Measurements from ENCODE around the gene ALB.
"Not testable (repeated sequence)": the region's sequence is repeated elsewhere in the genome, so short reads cannot be mapped to it uniquely, and the experiment has no call there.

The ALB gene

GRCh38 chr4:73404042-73404441 lies at the start of gene ALB:
Gene ALB (plus strand): TSS chr4:73404287. CDS start chr4:73404328, 41 bp downstream.
- TF ChIP-seq ZNF274 (IDR thresholded peaks at IDR 0.05; ENCODE audit: low read depth, low read length), result no peak
- H3K4me3 ChIP-seq (ENCODE audit: low read length), result no peak within 1 kb of the TSS

- H3K4me3 ChIP-seq (ENCODE audit: low read length), result not testable (repeated sequence)
Measured at GRCh38 chr4:73357174-73357573, 46.9 kb upstream of the ALB start.

DNA sequence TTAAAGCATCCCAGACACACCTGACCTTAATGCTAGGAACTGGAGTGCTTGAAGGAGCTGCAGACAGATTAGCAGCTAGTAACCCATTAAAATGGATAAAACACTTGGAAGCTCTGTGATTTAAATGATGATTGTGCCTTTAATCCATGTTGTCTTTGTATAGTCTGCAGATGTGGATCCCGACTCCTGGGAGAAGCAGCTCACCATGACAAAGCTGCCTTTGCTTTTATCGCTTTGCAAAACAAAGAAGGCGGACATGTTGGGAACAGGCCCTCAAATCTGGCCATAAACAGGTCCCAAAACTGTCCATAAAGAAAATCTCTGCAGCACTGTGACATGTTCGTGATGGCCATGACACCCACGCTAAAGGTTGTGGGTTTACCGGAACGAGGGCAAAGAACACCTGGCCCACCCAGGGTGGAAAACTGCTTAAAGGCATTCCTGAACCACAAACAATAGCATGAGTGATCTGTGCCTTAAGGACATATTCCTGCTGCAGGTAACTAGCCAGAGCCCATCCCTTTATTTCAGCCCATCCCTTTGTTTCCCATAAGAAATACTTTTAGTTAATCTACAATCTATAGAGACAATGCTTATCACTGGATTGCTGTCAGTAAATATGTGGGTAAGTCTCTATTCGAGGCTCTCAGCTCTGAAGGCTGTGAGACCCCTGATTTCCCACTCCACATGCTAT lies 34.4 kb upstream of the ALB start:
- not testable (repeated sequence) for H3K4me3 ChIP-seq (ENCODE audit: low read length)

- TF ChIP-seq ZNF274 (IDR thresholded peaks at IDR 0.05; ENCODE audit: low read depth, low read length), result no peak
- H3K4me3 ChIP-seq (ENCODE audit: low read length), result no peak overlapping the region
Measured at GRCh38 chr4:73375328-73375741, 28.8 kb upstream of the ALB start.

GRCh38 chr4:73376251-73376650 lies 27.8 kb upstream of the ALB start:
- no peak for TF ChIP-seq ZNF274 (IDR thresholded peaks at IDR 0.05; ENCODE audit: low read depth, low read length)
- H3K4me3 ChIP-seq (ENCODE audit: low read length), result no peak overlapping the region

DNA sequence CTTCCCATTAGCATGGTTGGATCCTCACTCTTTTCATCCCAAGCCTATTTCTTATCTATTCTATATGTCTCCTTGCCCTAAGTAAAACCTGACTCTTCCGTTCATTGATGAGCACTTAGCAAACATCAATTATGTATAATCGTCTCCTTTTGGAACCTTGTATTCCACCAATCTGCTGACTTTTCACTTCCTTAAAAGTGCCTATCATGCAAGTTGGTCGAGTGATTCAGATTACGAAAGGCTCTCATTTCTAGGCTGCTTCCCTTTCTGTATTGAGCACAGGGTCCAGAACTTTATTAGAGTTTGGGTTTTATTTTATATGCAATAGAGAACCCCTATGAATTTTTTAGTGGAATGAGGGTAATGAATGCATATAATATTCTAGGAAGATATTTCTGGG lies 27.1 kb upstream of the ALB start:
- TF ChIP-seq ZNF274 (IDR thresholded peaks at IDR 0.05; ENCODE audit: low read depth, low read length), result no peak
- no peak overlapping the region for H3K4me3 ChIP-seq (ENCODE audit: low read length)

DNA sequence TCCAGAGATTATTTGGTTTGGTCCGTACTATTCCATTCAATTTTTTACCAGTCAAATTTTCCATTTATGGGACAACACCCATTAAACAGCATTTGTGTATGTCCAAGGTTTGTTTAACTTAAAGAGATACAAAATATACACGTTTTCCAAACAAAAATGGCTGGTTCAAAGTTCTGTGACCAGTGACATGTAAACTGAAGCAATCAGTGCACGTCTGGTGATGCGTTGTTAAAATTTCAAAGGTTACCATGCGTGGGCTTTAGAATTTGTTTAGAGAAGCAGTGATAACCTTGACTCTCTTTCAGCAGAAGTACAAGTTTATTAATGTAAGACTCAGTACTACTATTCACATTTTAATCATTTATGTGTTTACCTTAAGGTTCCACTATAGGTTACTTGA lies 25.2 kb upstream of the ALB start:
- H3K4me3 ChIP-seq (ENCODE audit: low read length), result no peak overlapping the region
- no peak for TF ChIP-seq ZNF274 (IDR thresholded peaks at IDR 0.05; ENCODE audit: low read depth, low read length)

GRCh38 chr4:73379946-73380345 lies 24.1 kb upstream of the ALB start:
- TF ChIP-seq ZNF274 (IDR thresholded peaks at IDR 0.05; ENCODE audit: low read depth, low read length), result no peak
- no peak overlapping the region for H3K4me3 ChIP-seq (ENCODE audit: low read length)

GRCh38 chr4:73381214-73381613 lies 22.9 kb upstream of the ALB start:
- no peak overlapping the region for H3K4me3 ChIP-seq (ENCODE audit: low read length)
- TF ChIP-seq ZNF274 (IDR thresholded peaks at IDR 0.05; ENCODE audit: low read depth, low read length), result no peak

DNA sequence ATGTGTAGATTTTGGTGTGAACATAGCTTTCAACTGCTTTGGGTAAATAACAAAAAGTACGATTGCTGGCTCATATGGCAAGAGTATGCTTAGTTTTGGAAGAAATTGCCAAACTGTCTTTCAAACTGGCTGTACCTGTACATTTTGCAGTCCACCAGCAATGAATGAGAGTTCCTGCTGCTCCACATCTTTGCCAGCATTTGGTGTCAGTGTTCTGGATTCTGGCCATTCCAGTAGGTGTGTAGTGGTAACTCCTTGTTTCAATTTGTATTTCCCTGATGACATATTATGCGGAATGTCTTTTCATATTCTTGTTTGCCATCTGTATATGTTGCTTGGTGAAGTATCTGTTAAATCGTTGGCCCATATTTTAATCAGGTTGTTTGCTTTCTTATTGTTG lies 20.6 kb upstream of the ALB start:
- no peak for TF ChIP-seq ZNF274 (IDR thresholded peaks at IDR 0.05; ENCODE audit: low read depth, low read length)
- H3K4me3 ChIP-seq (ENCODE audit: low read length), result no peak overlapping the region

DNA sequence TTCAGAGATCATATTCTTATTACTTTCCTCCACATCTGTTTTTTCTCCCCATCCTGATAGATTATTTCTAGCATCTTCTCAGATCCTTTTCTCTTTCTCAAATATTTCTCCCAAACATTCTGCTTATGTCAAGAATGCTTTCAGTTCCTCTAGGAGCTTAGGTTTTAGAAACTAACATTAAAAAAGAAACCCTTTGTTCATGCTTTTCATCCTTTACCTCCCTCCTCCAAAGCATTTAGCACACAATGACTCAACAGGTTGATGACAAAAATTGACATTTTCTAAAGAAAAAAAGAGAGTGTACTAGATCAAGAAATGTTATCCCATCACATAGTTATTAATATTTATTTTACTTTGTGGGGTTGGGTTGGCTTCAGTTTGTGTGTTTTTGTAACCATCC lies 16.5 kb upstream of the ALB start:
- TF ChIP-seq ZNF274 (IDR thresholded peaks at IDR 0.05; ENCODE audit: low read depth, low read length), result no peak
- H3K4me3 ChIP-seq (ENCODE audit: low read length), result no peak overlapping the region

GRCh38 chr4:73388887-73389286 lies 15.2 kb upstream of the ALB start:
- H3K4me3 ChIP-seq (ENCODE audit: low read length), result no peak overlapping the region
- no peak for TF ChIP-seq ZNF274 (IDR thresholded peaks at IDR 0.05; ENCODE audit: low read depth, low read length)

GRCh38 chr4:73389663-73390062 lies 14.4 kb upstream of the ALB start:
- not testable (repeated sequence) for H3K4me3 ChIP-seq (ENCODE audit: low read length)

DNA sequence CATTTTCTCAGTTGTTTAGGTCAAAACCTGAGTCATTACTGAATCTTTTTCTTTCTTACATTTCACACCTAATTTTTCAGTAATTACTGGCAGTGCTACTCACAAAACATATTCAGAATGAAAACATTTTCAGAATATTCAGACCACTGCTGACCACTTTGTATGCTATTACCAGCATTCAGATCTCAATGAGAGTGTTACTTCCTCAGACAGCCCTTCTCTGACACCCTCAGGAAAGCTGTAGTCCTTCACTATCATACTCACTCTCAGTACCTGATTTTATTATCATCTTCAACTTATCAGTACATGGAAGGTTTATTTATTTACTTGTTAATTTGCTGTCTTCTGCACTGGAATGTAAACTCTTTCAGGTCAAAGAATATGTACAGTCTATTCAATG lies 12.3 kb upstream of the ALB start:
- no peak for TF ChIP-seq ZNF274 (IDR thresholded peaks at IDR 0.05; ENCODE audit: low read depth, low read length)
- H3K4me3 ChIP-seq (ENCODE audit: low read length), result no peak overlapping the region

GRCh38 chr4:73392936-73393335 lies 11.2 kb upstream of the ALB start:
- H3K4me3 ChIP-seq (ENCODE audit: low read length), result no peak overlapping the region
- no peak for TF ChIP-seq ZNF274 (IDR thresholded peaks at IDR 0.05; ENCODE audit: low read depth, low read length)

DNA sequence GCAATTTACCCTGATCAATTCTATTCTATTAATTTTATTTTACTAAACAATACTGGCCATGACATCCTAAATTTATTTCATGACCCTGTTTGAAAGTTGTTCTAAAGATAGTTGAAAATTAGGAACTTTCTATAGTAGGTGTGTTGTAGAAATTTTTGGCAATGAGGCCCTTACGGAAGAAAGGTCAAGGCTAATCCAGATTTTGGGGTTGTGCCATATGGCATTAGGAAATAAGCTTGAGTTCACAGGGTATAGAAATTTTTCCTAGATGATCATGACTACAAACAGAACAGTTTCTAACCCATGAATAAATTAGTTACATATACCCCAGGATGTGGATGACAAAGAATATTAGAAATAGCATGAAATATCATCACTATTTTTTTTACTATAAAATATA lies 7.8 kb upstream of the ALB start:
- no peak for TF ChIP-seq ZNF274 (IDR thresholded peaks at IDR 0.05; ENCODE audit: low read depth, low read length)
- H3K4me3 ChIP-seq (ENCODE audit: low read length), result no peak overlapping the region

All from GM08714 (cell line).